Psoas muscle (tissue), 8 donors: ENCODE data around the gene FURIN. TPM values are rescaled to one million over a fixed set of nuclear protein-coding genes. Genes with fewer than 3 reads are reported as not detected.
"Not testable (repeated sequence)": the region's sequence is repeated elsewhere in the genome, so short reads cannot be mapped to it uniquely, and the experiment has no call there.

Source experiments
- ATAC-seq, 4 donors: fragments of 200-7000 bp; cut with Tn5 transposase; one replicate each; pipeline ENCODE4 v1.9.1; 2020; ENCODE audit warnings: moderate library complexity in 3 of 4, mild to moderate bottlenecking in 2 of 4
- DNase-seq, 2 donors: peaks; one replicate each; pipeline ENCODE4 v3.0.0-alpha.2; 2020
- H3K27ac ChIP-seq: fragments of 200-600 bp; one replicate; pipeline ENCODE4 v1.8.0; 2022
- H3K27me3 ChIP-seq, 3 donors: fragments of 200-600 bp in 1 of 3; one replicate each; pipeline versions ENCODE4 v1.6.1 to v1.8.0; 2013 to 2022; ENCODE audit warnings: low read length in 2 of 3, mild to moderate bottlenecking in 2 of 3, moderate library complexity in 1 of 3; ENCODE audit not compliant: insufficient read depth in 3 of 3
- H3K36me3 ChIP-seq, 2 donors: fragments of 200-600 bp in 1 of 2; one replicate each; pipeline versions ENCODE4 v1.6.1 to v1.8.0; 2013 to 2022; ENCODE audit warnings: low read depth in 1 of 2, mild to moderate bottlenecking in 1 of 2, moderate library complexity in 1 of 2; ENCODE audit not compliant: insufficient read depth in 1 of 2
- H3K4me1 ChIP-seq: fragments of 200-600 bp; one replicate; pipeline ENCODE4 v1.8.0; 2022
- H3K4me3 ChIP-seq: fragments of 200-600 bp; one replicate; pipeline ENCODE4 v1.8.0; 2022; ENCODE audit warnings: mild to moderate bottlenecking
- H3K9me3 ChIP-seq: fragments of 200-600 bp; one replicate; pipeline ENCODE4 v1.8.0; 2022
- CTCF ChIP-seq: fragments of 200-600 bp; IDR thresholded peaks from one replicate; pipeline ENCODE4 v1.8.0; 2022; ENCODE audit warnings: antibody characterized with exemption
- WGBS, 3 donors: extraction: QIAGEN DNeasy Blood & Tissue Kit; methylation state at CpG; one replicate each; pipeline versions ENCODE4 v1.1.6 to v1.1.7; 2013; 5-methylcytosine and 5-hydroxymethylcytosine counted together
- intact Hi-C, 2 donors: fragments of 100-400 bp; cut with DNase I; formaldehyde crosslinking; loops; one replicate each; pipeline versions ENCODE4 v1.11.0 to v1.14.2; 2022
- polyA plus RNA-seq, 3 donors: library from polyadenylated mRNA; stranded (reverse); fragments of 200-250 nt; gene quantifications; one replicate each; pipeline ENCODE4 v1.2.3, GENCODE V29; 2013
- total RNA-seq, 4 donors: library from RNA; stranded (reverse); fragmentation: NEBNext Ultra II Directional in 2 of 4; extraction: Animal tissue kit (Norgen Biotek cat#: 25700) in 2 of 4; gene quantifications; one replicate each; pipeline versions ENCODE4 v1.2.1 to v1.2.4, GENCODE V29; 2021 to 2023
- donor health status: healthy with polysubstance abuse.
- donor health status: DM: no; HTN: no; CAD: no; lungs with moderate emphysema.
- donor health status: Bipolar disorder and iron deficiency.
- donor health status: healthy.
- donor health status: DM: yes; HTN: yes; CAD: no.
- donor health status: DM: no; HTN: no; CAD: no.
- donor health status: DM: no; HTN: no; CAD: no.
- donor health status: DM: yes; HTN: yes; CAD: no.

FURIN gene
- total and polyA plus RNA-seq, 7 donors, result 27.2 to 99.3 (median 49.6) TPM

DNA sequence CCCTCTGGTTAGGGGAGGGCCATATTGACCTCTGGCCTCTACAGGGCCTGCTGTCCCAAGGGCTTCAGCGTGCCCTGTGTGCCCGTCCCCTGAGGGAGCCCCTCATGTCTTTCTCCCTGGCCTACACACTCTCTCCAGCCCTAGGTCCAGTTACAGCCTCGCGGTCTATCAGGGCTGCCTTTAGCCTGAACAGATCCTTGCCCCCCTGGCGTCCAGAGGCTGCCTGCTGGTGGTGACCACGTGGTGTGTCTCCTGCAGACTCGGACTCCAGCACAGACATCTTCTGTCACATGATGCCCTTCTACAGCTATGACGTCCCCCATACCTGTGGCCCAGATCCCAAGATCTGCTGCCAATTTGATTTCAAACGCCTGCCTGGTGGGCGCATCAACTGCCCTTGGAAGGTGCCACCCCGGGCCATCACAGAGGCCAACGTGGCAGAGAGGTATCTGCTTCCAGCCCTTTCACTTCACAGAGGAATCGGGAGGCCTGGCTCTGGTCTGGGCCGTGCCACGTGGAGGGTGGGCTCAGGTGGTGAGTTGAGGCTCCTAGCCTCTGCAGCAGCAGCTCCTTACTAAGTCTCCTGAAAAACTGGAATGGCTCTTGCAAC is 38.8 kb downstream of the FURIN start:
- intact Hi-C loops, result no loop called here
- Histone ChIP-seq H3K27ac (no peak overlapping the region), H3K36me3 (peaks cover 4 to 83% of the 10 kb centered on the region in 2 donors), H3K9me3 (no peaks in the 10 kb centered on the region), H3K27me3 (no peaks in the 10 kb centered on the region), H3K4me3 (no peak overlapping the region), H3K4me1 (peaks cover 12% of the 10 kb centered on the region)
- ATAC-seq (no peak), DNase-seq (peak in 1 of 2 donors; percentile 35)
- 75 to 81% (median 77%) methylated on average over 15 of the region's 15 CpGs for WGBS, 3 donors
- no peak for TF ChIP-seq CTCF

DNA sequence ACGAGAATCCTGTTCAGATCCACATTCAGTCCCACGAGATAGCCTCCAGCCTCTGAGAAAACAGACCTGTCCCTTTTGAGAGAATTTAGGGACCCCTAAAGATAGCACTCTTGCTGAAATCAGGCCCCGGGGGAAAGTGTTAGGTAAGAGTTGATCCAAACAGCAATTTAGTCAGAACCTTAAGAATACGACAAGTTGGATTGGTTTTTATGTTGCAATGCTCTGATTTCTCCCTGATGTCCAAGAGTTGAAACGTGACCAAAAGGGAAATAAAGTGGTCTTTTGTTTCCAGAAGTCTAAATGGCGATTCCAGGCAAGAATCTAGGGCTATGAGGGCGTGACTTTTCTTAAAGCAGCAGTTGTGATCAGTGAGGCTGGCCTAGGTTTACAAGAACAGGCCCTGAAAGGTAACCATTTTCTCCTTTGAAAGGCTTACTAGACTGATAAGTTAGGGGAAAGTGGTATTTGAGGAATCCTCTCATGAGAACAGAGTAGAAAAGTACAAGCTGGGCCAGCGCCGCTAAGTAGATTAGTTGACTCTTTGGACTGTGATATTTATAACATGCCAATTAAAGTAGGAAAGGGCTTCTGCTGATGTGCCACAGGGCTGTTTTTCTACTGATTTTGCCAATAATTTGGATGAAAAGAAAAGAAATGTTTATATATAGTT is 39.6 kb downstream of the FURIN start:
- no peak for ATAC-seq

GRCh38 chr15:90909449-90909848 is 41.1 kb downstream of the FURIN start:
- not testable (repeated sequence) for H3K27me3 ChIP-seq

More for the DNA sequence above, 39.6 kb downstream of the FURIN start:
- no peaks in the 10 kb centered on the region for H3K9me3 ChIP-seq
- peaks cover 12% of the 10 kb centered on the region for H3K4me1 ChIP-seq
- H3K4me3 ChIP-seq, result no peak overlapping the region
- no peaks in the 10 kb centered on the region for H3K27me3 ChIP-seq
- DNase-seq, result peak in 1 of 2 donors; percentile 34
- WGBS, 3 donors, result 54 to 76% (median 64%) methylated on average over 9 of the region's 9 CpGs
- TF ChIP-seq CTCF, result no peak
- intact Hi-C loops, result no loop called here
- H3K36me3 ChIP-seq, result peaks cover 9 to 91% of the 10 kb centered on the region in 2 donors
- no peak overlapping the region for H3K27ac ChIP-seq

DNA sequence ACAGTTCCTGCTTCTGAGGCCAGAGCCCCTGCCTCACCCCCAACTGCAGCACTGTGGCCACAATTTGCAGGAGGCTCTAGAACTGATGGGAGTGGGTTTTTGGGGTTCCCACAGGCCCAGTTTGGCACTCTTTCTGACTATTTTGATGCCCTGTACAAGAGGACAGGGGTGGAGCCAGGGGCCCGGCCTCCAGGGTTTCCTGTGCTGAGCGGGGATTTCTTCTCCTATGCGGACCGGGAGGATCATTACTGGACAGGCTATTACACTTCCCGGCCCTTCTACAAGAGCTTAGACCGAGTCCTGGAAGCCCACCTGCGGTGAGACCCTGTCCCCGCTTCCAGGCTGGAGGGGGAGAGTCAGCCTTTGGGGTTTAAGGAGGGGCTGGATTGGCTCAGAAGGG is 41.6 kb downstream of the FURIN start:
- TF ChIP-seq CTCF, result no peak
- peaks cover 11 to 100% of the 10 kb centered on the region in 2 donors for H3K36me3 ChIP-seq
- WGBS, 3 donors, result 90 to 93% (median 92%) methylated on average over 8 of the region's 8 CpGs
- ATAC-seq, result no peak
- H3K4me3 ChIP-seq, result no peak overlapping the region
- H3K27ac ChIP-seq, result no peak overlapping the region
- no peaks in the 10 kb centered on the region for H3K27me3 ChIP-seq
- no peaks in the 10 kb centered on the region for H3K9me3 ChIP-seq
- H3K4me1 ChIP-seq, result peaks cover 8% of the 10 kb centered on the region
- intact Hi-C loops, result no loop called here
- DNase-seq, result peak in 1 of 2 donors; percentile 30

More at GRCh38 chr15:90909449-90909848, 41.1 kb downstream of the FURIN start:
- peaks cover 11 to 100% of the 10 kb centered on the region in 2 donors for H3K36me3 ChIP-seq
- ATAC-seq, H3K4me3 ChIP-seq, H3K27ac ChIP-seq, H3K9me3 ChIP-seq, H3K4me1 ChIP-seq, DNase-seq, intact Hi-C loops: not testable (repeated sequence)
- 69 to 85% (median 82%) methylated on average over 11 of the region's 11 CpGs for WGBS, 3 donors

- intact Hi-C loops, result no loop called here
- no peaks in the 10 kb centered on the region for H3K9me3 ChIP-seq
- H3K27me3 ChIP-seq, result no peaks in the 10 kb centered on the region
- ATAC-seq (no peak), DNase-seq (peak in 1 of 2 donors; percentile 53)
- H3K27ac ChIP-seq, result no peak overlapping the region
- TF ChIP-seq CTCF, result no peak
- WGBS, 3 donors, result 91 to 92% (median 91%) methylated on average over 24 of the region's 24 CpGs
- H3K4me3 ChIP-seq, result no peak overlapping the region
- peaks cover 15% of the 10 kb centered on the region for H3K4me1 ChIP-seq
- peaks cover 11 to 100% of the 10 kb centered on the region in 2 donors for H3K36me3 ChIP-seq
Observed at GRCh38 chr15:90910441-90911301, 42.3 kb downstream of the FURIN start.
